HepG2 (cell line): Measurements from ENCODE around the gene HCRTR2. TPM values are rescaled to one million over a fixed set of nuclear protein-coding genes. Genes with fewer than 3 reads are reported as not detected.

Experiments used
- ATAC-seq: fragments of 200-7000 bp; cut with Tn5 transposase; 3 replicates; pipeline ENCODE4 v1.9.1; 2020; ENCODE audit warnings: mild to moderate bottlenecking, moderate library complexity
- BruUV-seq: library from RNA; stranded (reverse); fragments of 400-500 nt; replicated peaks from 2 replicates; lab custom pipeline; 2021; lab: Mats Ljungman, UMichigan
- CTCF ChIA-PET: fragments of 300-600 bp; formaldehyde crosslinking; extraction: SDS; loops from one replicate; lab custom pipeline; 2021; ENCODE audit warnings: low total read pairs, inconsistent platforms, low intra/inter-chr PET ratio; lab: Yijun Ruan, JAX
- POLR2A ChIA-PET: fragments of 350-600 bp; sonication (Branson Sonifier 250); formaldehyde crosslinking; loops from one replicate; lab custom pipeline; 2020; ENCODE audit warnings: antibody characterized with exemption, inconsistent platforms; lab: Yijun Ruan, JAX
- DNase-seq: peaks from one replicate; pipeline ENCODE4 v3.0.0-alpha.2; 2015; ENCODE audit warnings: low spot score
- FAIRE-seq: peaks from 3 replicates; lab custom pipeline; 2011; peaks lifted over from hg19 to GRCh38; lab: Jason Lieb, UNC
- H2AFZ ChIP-seq: one replicate; pipeline ENCODE4 v1.6.1; 2011; ENCODE audit warnings: low read length, inconsistent platforms
- H3K27ac ChIP-seq: fragments of 300-600 bp; 3 replicates; pipeline ENCODE4 v1.8.0; 2011; ENCODE audit warnings: mixed run types, mild to moderate bottlenecking, mixed read lengths, low read length, inconsistent platforms; ENCODE audit not compliant: insufficient read depth; ENCODE audit errors: extremely low read length
- H3K27me3 ChIP-seq, 2 experiments: fragments of 200-600 bp in 1 of 2; 2 replicates in 1 of 2; 3 replicates in 1 of 2; pipeline versions ENCODE4 v1.6.0 to v1.8.0; 2011; ENCODE audit warnings: low read length in 2 of 2, mild to moderate bottlenecking in 2 of 2, moderate library complexity in 2 of 2, inconsistent platforms in 1 of 2; ENCODE audit not compliant: insufficient read depth in 2 of 2, control insufficient read depth in 1 of 2
- H3K36me3 ChIP-seq, 2 experiments: fragments of 200-600 bp in 1 of 2; replicated peaks in 1 of 2; 2 replicates in 1 of 2; 3 replicates in 1 of 2; pipeline versions ENCODE4 v1.5.1 to v1.8.0; 2011; ENCODE audit warnings: low read length in 2 of 2, inconsistent platforms in 1 of 2; ENCODE audit not compliant: insufficient read depth in 2 of 2, control insufficient read depth in 1 of 2
- H3K4me1 ChIP-seq: 2 replicates; pipeline ENCODE4 v1.5.1; 2012; ENCODE audit warnings: low read length, inconsistent platforms; ENCODE audit not compliant: insufficient read depth
- H3K4me2 ChIP-seq: 2 replicates; pipeline ENCODE4 v1.6.0; 2011; ENCODE audit warnings: low read depth, low read length, inconsistent platforms
- H3K4me3 ChIP-seq, 3 experiments: fragments of 200-600 bp in 1 of 3; sonication (generic), shearing (Covaris generic) in 1 of 3; replicated peaks in 1 of 3; 2 replicates each; pipeline ENCODE4 v1.5.1; 2011 to 2016; ENCODE audit warnings: low read length in 3 of 3, inconsistent platforms in 2 of 3, low read depth in 2 of 3, mild to moderate bottlenecking in 2 of 3, control low read depth in 1 of 3, mixed read lengths in 1 of 3; ENCODE audit not compliant: insufficient read depth in 1 of 3
- H3K79me2 ChIP-seq: one replicate; pipeline ENCODE4 v1.6.1; 2011; ENCODE audit warnings: low read length, inconsistent platforms; ENCODE audit not compliant: insufficient read depth
- H3K9ac ChIP-seq: 2 replicates; pipeline ENCODE4 v1.6.0; 2011; ENCODE audit warnings: mild to moderate bottlenecking, low read depth, low read length, inconsistent platforms; ENCODE audit not compliant: insufficient read depth
- H3K9me3 ChIP-seq: 2 replicates; pipeline ENCODE4 v1.5.1; 2012; ENCODE audit warnings: mild to moderate bottlenecking, low read length
- H4K20me1 ChIP-seq: 2 replicates; pipeline ENCODE4 v1.6.0; 2011; ENCODE audit warnings: inconsistent platforms, mild to moderate bottlenecking, low read length, moderate library complexity; ENCODE audit not compliant: insufficient read depth
- ATF3 ChIP-seq: sonication (generic); formaldehyde crosslinking; IDR thresholded peaks from 2 replicates; pipeline ENCODE4 v1.4.0; 2020; ENCODE audit warnings: missing genetic modification reagents
- EED ChIP-seq: sonication (generic); formaldehyde crosslinking; IDR thresholded peaks from 2 replicates; pipeline ENCODE4 v1.5.0; 2020; ENCODE audit warnings: mild to moderate bottlenecking, missing genetic modification reagents
- ETV6 ChIP-seq: sonication (generic); formaldehyde crosslinking; conservative IDR thresholded peaks from 2 replicates; pipeline ENCODE4 v1.4.0; 2020; ENCODE audit warnings: missing genetic modification reagents
- NFIC ChIP-seq: IDR thresholded peaks from 2 replicates; pipeline ENCODE4 v1.6.1; 2012; ENCODE audit warnings: mild to moderate bottlenecking, low read length, inconsistent platforms
- PRMT3 ChIP-seq: sonication (generic); formaldehyde crosslinking; IDR thresholded peaks from 2 replicates; pipeline ENCODE4 v1.8.1; 2022; ENCODE audit warnings: low read depth, mild to moderate bottlenecking, moderate library complexity, missing genetic modification reagents, borderline replicate concordance
- THAP11 ChIP-seq: IDR thresholded peaks from 2 replicates; pipeline ENCODE4 v1.6.1; 2016; ENCODE audit warnings: missing biosample characterization, missing genetic modification reagents
- U2AF1 ChIP-seq: fragments of 200-400 bp; formaldehyde crosslinking; optimal IDR thresholded peaks from 2 replicates; pipeline ENCODE3; 2017; ENCODE audit warnings: mild to moderate bottlenecking, low read depth, low read length
- WGBS: methylation state at CpG from one replicate; pipeline ENCODE4 v1.1.6; 2017; ENCODE audit warnings: low lambda C conversion rate; 5-methylcytosine and 5-hydroxymethylcytosine counted together
- in situ Hi-C: cut with HindIII; loops from 2 replicates; pipeline ENCODE4 v1.10.0; 2017; ENCODE audit warnings: low pct_unique_long_range_greater_than_20kb; ENCODE audit not compliant: extremely low pct_ligation_motif_present
- intact Hi-C: fragments of 100-400 bp; cut with micrococcal nuclease; formaldehyde crosslinking; loops from one replicate; pipeline ENCODE4 v1.10.0; 2022; ENCODE audit not compliant: unreplicated experiment
- polyA plus RNA-seq, 8 experiments: library from polyadenylated mRNA; depleted of rRNA in 3 of 8; stranded (reverse) in 7 of 8; unstranded in 1 of 8; fragments of >200 nt; fragmentation: Illumina TruSeq in 4 of 8; extraction: Trizol in 4 of 8; gene quantifications; 2 replicates each; pipeline versions ENCODE4 v1.2.1 to v1.2.3, GENCODE V29; 2011 to 2016; ENCODE audit warnings: low read depth in 4 of 8, missing spikeins in 1 of 8, mixed read lengths in 1 of 8; ENCODE audit not compliant: insufficient read depth in 1 of 8
- total RNA-seq, 5 experiments: library from RNA; depleted of rRNA; stranded (reverse); fragments of >200 nt; fragmentation: Illumina TruSeq; extraction: Trizol; gene quantifications; 2 replicates each; pipeline ENCODE4 v1.2.3, GENCODE V29; 2016; ENCODE audit warnings: low read depth in 1 of 5

Gene HCRTR2
- total and polyA plus RNA-seq, 2 of the 13 experiments (the other 11 are each of a cell fraction or from before 2014, with no cell fraction given) = not detected

GRCh38 chr6:55319961-55320695 lies 145.8 kb downstream of the HCRTR2 start (continued):
- TF ChIP-seq PRMT3 (CRISPR knock-in tag) (no peak), U2AF1 (no peak), EED (no peak), THAP11 (CRISPR knock-in tag) (no peak), ETV6 (CRISPR knock-in tag) (no peak), NFIC (no peak)

- peak; percentile 43; the same call in 2 of the 3 replicates for ATAC-seq
- Histone ChIP-seq H4K20me1 (no peaks in the 10 kb centered on the region), H3K27me3 (no peaks in the 10 kb centered on the region), H3K9ac (no peak overlapping the region), H3K36me3 (no peaks in the 10 kb centered on the region), H2AFZ (no peak overlapping the region), H3K4me1 (no peaks in the 10 kb centered on the region), H3K9me3 (no peaks in the 10 kb centered on the region), H3K4me3 (no peak overlapping the region), H3K4me2 (no peak overlapping the region), H3K27ac (no peak overlapping the region), H3K79me2 (no peaks in the 10 kb centered on the region)
- TF ChIP-seq ATF3 (CRISPR knock-in tag) = no peak
- BruUV-seq = no TSS peak
- POLR2A ChIA-PET = no interaction called here
- DNase-seq = no peak
- no peak for FAIRE-seq
- in situ Hi-C loops (no loop called here), intact Hi-C loops (no loop called here)
- 5% methylated on average over 2 of the region's 2 CpGs for WGBS
- CTCF ChIA-PET = no interaction called here
These were observed 146.4 kb downstream of the HCRTR2 start for GRCh38 chr6:55320696-55321086.
